ENCODE data around the gene PLA2G4D.

Gene PLA2G4D, protein sequence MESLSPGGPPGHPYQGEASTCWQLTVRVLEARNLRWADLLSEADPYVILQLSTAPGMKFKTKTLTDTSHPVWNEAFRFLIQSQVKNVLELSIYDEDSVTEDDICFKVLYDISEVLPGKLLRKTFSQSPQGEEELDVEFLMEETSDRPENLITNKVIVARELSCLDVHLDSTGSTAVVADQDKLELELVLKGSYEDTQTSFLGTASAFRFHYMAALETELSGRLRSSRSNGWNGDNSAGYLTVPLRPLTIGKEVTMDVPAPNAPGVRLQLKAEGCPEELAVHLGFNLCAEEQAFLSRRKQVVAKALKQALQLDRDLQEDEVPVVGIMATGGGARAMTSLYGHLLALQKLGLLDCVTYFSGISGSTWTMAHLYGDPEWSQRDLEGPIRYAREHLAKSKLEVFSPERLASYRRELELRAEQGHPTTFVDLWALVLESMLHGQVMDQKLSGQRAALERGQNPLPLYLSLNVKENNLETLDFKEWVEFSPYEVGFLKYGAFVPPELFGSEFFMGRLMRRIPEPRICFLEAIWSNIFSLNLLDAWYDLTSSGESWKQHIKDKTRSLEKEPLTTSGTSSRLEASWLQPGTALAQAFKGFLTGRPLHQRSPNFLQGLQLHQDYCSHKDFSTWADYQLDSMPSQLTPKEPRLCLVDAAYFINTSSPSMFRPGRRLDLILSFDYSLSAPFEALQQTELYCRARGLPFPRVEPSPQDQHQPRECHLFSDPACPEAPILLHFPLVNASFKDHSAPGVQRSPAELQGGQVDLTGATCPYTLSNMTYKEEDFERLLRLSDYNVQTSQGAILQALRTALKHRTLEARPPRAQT

GRCh38 chr15:42094512-42094963 lies at the start of gene PLA2G4D:
PLA2G4D (minus strand) TSS chr15:42094562; CDS start chr15:42094459, 103 bp downstream.
- no peak for DNase-seq

GRCh38 chr15:42143356-42143755 lies 49.0 kb upstream of the PLA2G4D start:
- DNase-seq, result no peak

DNA sequence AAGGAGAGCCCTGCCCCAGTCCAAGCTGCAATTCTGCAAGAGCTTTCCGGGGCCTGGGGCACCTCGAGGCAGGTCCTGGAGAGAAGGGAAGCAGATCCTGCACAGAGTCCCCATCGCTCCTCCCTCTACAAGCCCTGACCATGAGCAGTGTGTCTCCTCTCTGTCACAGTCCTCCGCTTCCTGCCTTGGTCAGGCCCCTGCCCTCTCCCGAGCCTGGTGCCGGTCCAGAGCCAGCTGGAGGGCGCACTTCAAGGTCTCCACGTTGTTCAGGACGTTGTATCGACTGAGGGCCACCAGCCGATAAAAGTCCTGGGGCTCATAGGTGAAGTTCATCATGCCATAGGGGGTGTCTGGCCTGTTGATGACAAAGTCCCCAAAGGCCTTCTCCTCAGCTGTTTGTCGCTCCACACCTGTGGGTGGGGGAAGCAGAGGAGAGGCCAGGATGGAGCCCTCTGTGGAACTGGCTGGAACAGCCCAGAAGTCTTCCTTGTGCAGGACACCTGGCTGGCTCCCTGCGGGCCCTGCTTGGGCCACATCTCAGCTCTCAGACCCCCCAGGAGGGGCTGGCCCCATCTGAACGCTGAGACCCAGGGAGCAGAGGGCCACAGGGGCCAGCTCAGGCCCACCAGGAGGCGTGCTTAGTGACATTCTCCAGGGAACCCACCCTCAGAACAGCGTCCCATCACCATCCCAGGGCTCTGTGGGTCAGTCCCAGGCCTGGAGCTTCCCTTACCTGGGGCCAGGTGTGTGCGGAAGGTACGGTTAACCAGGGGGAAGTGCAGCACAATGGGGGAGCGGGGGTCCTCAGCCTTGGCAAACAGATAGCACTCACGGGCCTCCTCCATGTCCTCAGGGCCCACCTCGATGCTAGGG lies 47.7 kb upstream of the PLA2G4D start:
- DNase-seq, result no peak

GRCh38 chr15:42141246-42141645 lies 46.9 kb upstream of the PLA2G4D start:
- DNase-seq, result no peak

DNA sequence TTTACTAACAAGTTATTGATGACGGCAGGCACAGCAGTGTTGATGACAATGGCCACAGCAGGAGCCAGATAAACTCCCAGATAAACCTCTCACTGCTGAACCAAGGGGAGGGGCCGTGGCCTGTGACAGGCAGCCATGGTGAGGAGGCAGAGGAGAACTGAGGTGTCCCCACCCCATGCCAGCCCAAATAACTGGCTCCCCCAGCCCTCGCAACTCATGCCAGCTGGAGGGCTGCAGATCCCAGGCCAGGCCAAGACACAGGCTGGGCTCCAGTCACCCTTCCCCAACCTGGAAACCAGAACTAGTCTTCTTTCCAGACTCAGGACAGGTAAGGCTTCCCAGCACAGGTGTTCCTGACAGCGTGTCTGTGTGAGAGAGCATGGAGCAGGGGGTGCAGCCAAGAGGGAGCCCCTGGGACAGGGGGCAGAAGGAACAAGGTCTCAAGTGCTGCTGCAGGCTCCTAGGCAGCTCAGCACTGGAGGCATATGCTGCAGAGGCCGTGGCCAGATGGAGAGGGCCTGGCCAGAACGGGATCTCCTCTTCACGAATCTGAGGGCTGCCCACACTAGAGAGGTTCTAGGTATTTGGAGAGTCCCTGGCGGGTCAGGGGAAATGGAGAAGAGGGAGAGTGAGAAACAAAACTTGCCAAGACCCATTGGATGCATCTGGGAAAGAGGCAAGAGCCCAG lies 46.2 kb upstream of the PLA2G4D start:
- no peak for DNase-seq

GRCh38 chr15:42139596-42139995 lies 45.2 kb upstream of the PLA2G4D start:
- DNase-seq, result no peak

DNA sequence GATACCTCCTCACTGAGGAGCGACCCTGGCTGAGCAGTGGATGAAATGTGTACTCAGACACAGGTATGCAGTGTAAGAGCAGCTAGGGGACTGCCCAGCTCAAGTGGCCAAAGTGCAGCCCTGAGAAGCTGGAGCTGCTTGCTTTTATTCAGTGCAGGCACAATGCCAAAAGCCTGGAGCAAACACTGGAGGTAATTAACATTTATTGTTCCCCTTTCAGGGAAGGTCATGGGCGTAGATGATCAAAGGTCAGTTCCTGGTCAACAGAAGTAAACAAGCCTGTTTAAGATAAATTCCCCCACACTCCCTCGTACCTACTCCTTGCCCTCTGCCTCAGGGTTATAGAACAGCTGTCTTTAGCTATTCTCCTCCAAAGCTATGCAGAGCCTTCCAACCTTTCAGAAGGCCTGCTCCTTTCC lies 44.6 kb upstream of the PLA2G4D start:
- DNase-seq, result no peak

DNA sequence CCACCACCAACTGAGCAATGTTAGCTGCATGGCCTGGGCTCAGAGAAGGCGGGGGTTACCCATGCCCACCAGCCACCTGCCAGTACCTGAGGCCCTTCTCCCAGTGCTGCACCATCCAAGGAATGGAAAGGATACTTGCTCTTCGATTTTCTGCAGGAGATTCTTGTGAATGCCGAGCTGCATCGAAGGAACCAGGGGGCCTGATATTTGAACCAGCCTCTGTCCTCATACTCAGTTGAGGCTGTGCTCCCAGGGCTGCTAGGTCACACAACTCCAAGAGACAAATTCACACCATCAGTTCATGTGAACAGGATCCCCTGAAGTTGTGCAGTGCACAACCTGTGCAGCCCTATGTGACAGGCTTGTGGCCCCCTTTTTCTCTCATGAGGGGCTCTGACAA lies 44.0 kb upstream of the PLA2G4D start:
- DNase-seq, result no peak

- DNase-seq, result no peak
These were observed 43.3 kb upstream of the PLA2G4D start for GRCh38 chr15:42137461-42138261.

GRCh38 chr15:42136513-42136912 lies 42.2 kb upstream of the PLA2G4D start:
- no peak for DNase-seq

GRCh38 chr15:42135351-42135750 lies 41.0 kb upstream of the PLA2G4D start:
- no peak for DNase-seq

DNA sequence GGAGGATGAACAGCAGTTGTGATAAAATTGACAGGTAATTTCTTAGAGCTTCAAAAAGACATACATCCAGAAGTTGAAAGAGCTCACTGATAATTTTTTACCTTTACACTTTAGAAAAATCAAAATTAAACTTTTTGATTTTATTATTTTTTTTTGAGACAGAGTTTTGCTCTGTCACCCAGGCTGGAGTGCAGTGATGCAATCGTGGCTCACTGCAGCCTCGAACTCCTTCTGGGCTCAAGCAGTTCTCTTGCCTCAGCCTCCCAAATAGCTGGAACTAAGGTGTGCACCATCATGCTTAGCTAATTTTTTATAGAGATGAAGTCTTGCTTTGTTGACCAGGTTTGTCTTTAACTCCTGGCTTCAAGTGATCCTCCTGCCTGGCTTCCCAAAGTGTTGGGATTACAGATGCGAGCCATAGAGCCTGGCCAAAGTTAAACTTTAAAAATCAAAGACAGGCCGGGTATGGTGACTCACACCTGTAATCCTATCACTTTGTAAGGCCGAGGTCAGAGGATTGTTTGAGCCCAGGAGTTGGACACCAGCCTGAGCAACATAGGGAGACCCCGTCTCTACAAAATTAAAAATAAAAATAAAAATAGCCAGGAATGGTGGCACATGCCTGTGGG lies 40.4 kb upstream of the PLA2G4D start:
- DNase-seq, result no peak

- DNase-seq, result no peak
These were observed 39.6 kb upstream of the PLA2G4D start for GRCh38 chr15:42133886-42134502.

GRCh38 chr15:42133356-42133755 lies 39.0 kb upstream of the PLA2G4D start:
- no peak for DNase-seq

DNA sequence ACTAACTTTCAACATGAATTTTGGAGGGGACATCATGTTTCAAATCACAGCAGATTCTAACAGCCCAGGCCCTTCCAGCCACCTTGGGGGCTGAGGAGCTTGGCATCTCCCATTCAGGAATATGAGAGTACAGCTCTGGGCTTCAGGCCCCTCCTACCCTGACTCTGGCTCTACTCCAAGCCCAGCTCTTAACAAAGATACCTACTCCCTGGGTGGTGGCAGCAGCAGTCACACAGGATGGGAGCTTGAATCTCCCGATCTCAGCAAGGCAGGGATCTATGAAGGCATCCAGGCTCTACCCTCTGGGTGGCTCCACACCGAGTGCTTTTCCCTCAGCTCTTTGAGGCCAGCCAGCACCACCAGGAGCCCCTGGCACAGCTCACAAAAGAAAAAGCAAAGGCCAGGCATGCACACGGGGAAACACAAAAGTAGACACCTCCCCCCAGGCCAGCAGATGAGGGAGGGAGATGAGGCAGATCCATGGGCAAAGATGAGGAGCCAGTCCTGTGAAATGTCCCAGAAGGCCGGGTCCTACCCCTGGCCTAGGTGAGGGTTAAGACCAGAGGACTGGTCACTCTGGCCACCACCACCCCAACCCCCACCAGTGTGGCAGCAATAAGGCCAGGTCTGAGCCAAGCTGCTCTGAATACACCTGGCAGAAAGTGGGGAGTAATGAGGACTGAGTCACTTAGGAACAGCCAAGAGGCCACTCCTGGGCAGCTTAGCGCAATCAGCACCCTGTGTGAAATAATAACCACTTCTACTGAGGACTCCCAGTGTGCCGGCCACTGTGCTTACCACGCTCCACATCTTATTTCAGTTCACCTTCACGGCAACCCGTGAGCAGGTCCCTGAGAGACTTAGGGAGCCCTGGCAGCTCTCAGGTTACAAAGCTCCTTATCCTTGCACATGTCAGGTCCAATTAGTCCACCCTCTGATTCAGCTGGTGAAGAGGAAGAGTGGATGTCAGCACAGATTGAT lies 37.8 kb upstream of the PLA2G4D start:
- no peak for DNase-seq

- no peak for DNase-seq
These were observed 36.6 kb upstream of the PLA2G4D start for GRCh38 chr15:42131006-42131405.

GRCh38 chr15:42130246-42130986 lies 36.1 kb upstream of the PLA2G4D start:
- no peak for DNase-seq

DNA sequence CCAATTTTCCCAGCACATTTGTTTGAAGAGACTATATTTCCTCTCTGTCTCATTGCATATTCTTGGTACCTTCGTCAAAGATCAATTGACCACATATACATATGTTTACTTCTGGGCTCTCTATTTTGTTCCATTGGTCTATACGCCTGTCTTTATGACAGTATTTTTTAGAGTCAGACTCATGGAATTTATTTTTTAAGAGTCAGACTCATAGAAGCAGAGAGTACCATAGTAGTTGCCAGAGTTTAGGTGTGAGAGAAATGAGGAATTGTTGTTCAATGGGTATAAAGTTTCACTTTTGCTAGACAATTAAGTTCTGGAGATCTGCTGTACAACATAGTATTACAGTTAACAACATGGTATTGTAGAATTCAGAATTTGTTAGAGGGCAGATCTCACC lies 35.0 kb upstream of the PLA2G4D start:
- no peak for DNase-seq
